ENCODE results near the gene PTPN13.
"Not testable (repeated sequence)": the region's sequence is repeated elsewhere in the genome, so short reads cannot be mapped to it uniquely, and the experiment has no call there.

The PTPN13 gene

GRCh38 chr4:86641516-86642090 is 47.5 kb downstream of the PTPN13 start:
- DNase-seq = no peak

GRCh38 chr4:86644892-86645291 is 50.8 kb downstream of the PTPN13 start:
- DNase-seq = no peak

- DNase-seq = no peak
Measured at GRCh38 chr4:86652332-86652932, 58.3 kb downstream of the PTPN13 start.

- no peak for DNase-seq
Measured at GRCh38 chr4:86653237-86653865, 59.2 kb downstream of the PTPN13 start.

GRCh38 chr4:86656781-86657180 is 62.7 kb downstream of the PTPN13 start:
- not testable (repeated sequence) for DNase-seq

- DNase-seq = no peak
Measured at GRCh38 chr4:86657382-86657781, 63.3 kb downstream of the PTPN13 start.

- no peak for DNase-seq
Measured at GRCh38 chr4:86657910-86658309, 63.8 kb downstream of the PTPN13 start.

GRCh38 chr4:86660401-86660800 is 66.3 kb downstream of the PTPN13 start:
- DNase-seq = no peak

- DNase-seq = no peak
Measured at GRCh38 chr4:86661006-86661405, 66.9 kb downstream of the PTPN13 start.

- no peak for DNase-seq
Measured at GRCh38 chr4:86661418-86661817, 67.3 kb downstream of the PTPN13 start.

- no peak for DNase-seq
Measured at GRCh38 chr4:86664959-86665358, 70.8 kb downstream of the PTPN13 start.

- no peak for DNase-seq
Measured at GRCh38 chr4:86670298-86670697, 76.2 kb downstream of the PTPN13 start.

- DNase-seq = no peak
Measured at GRCh38 chr4:86670756-86671155, 76.6 kb downstream of the PTPN13 start.

- DNase-seq = no peak
Measured at GRCh38 chr4:86675548-86675947, 81.4 kb downstream of the PTPN13 start.

- DNase-seq = no peak
Measured at GRCh38 chr4:86678796-86679195, 84.7 kb downstream of the PTPN13 start.

- no peak for DNase-seq
Measured at GRCh38 chr4:86679441-86679840, 85.3 kb downstream of the PTPN13 start.

GRCh38 chr4:86683167-86683566 is 89.1 kb downstream of the PTPN13 start:
- no peak for DNase-seq

- no peak for DNase-seq
Measured at GRCh38 chr4:86683983-86684382, 89.9 kb downstream of the PTPN13 start.

GRCh38 chr4:86685401-86685800 is 91.3 kb downstream of the PTPN13 start:
- DNase-seq = no peak

- no peak for DNase-seq
Measured at GRCh38 chr4:86686741-86687140, 92.6 kb downstream of the PTPN13 start.

GRCh38 chr4:86688026-86688425 is 93.9 kb downstream of the PTPN13 start:
- DNase-seq = no peak

GRCh38 chr4:86704601-86705000 is 110.5 kb downstream of the PTPN13 start:
- no peak for DNase-seq

- DNase-seq = no peak
Measured at GRCh38 chr4:86706923-86707597, 112.9 kb downstream of the PTPN13 start.

GRCh38 chr4:86717651-86718050 is 123.5 kb downstream of the PTPN13 start:
- no peak for DNase-seq

Measured in NCI-H1105 (cell line).